Nucleus accumbens (tissue), 56 donors: ENCODE data around the gene NACC2.

ENCODE experiments used
- DNase-seq, 56 donors: peaks; one replicate each; lab custom pipeline; 2025; lab: John Stamatoyannopoulos, UW

Gene NACC2

GRCh38 chr9:135987838-135988404, 107.2 kb downstream of the NACC2 start:
- DNase-seq = no peak

- DNase-seq = no peak
Observed at GRCh38 chr9:135986605-135987004, 108.5 kb downstream of the NACC2 start.

- no peak for DNase-seq
Observed at GRCh38 chr9:135985889-135986288, 109.2 kb downstream of the NACC2 start.

- DNase-seq = no peak
Observed at GRCh38 chr9:135985459-135985774, 109.7 kb downstream of the NACC2 start.

- DNase-seq = no peak
Observed at GRCh38 chr9:135984072-135984710, 110.9 kb downstream of the NACC2 start.

GRCh38 chr9:135983208-135984071, 111.6 kb downstream of the NACC2 start:
- no peak for DNase-seq

- DNase-seq = peak in 3 of 56 donors; percentile 9 to 30 (median 20)
Observed at GRCh38 chr9:135982499-135983207, 112.4 kb downstream of the NACC2 start.

- DNase-seq = peak in 54 of 56 donors; percentile 17 to 92 (median 74)
Observed at GRCh38 chr9:135980926-135981630, 114.0 kb downstream of the NACC2 start.

- DNase-seq = peak in 1 of 56 donors; percentile 54
Observed at GRCh38 chr9:135979547-135980166, 115.4 kb downstream of the NACC2 start.

GRCh38 chr9:135978642-135979546, 116.2 kb downstream of the NACC2 start:
- DNase-seq = peak in 42 of 56 donors; percentile 15 to 72 (median 42)

GRCh38 chr9:135976944-135977343, 118.1 kb downstream of the NACC2 start:
- DNase-seq = peak in 2 of 56 donors; percentile 7 to 30

GRCh38 chr9:135976531-135976930, 118.6 kb downstream of the NACC2 start:
- DNase-seq = no peak

- no peak for DNase-seq
Observed at GRCh38 chr9:135975834-135976233, 119.3 kb downstream of the NACC2 start.

GRCh38 chr9:135974220-135974573, 120.9 kb downstream of the NACC2 start:
- no peak for DNase-seq

- no peak for DNase-seq
Observed at GRCh38 chr9:135973277-135974219, 121.5 kb downstream of the NACC2 start.

- DNase-seq = no peak
Observed at GRCh38 chr9:135971892-135972291, 123.2 kb downstream of the NACC2 start.

GRCh38 chr9:135971111-135971766, 123.8 kb downstream of the NACC2 start:
- DNase-seq = no peak
